IPS-18c (cell line): ENCODE measurements around the gene CD27.
"Not testable (repeated sequence)": the region's sequence is repeated elsewhere in the genome, so short reads cannot be mapped to it uniquely, and the experiment has no call there.

ENCODE experiments used
- H3K4me3 ChIP-seq: 2 replicates; pipeline ENCODE4 v1.7.0; 2013; ENCODE audit warnings: low read depth, mild to moderate bottlenecking, low read length, moderate library complexity; ENCODE audit not compliant: insufficient read depth
- H3K9me3 ChIP-seq: one replicate; pipeline ENCODE4 v1.6.1; 2013; ENCODE audit warnings: mild to moderate bottlenecking, low read length, moderate library complexity; ENCODE audit not compliant: control insufficient read depth, insufficient read depth

The CD27 gene

DNA sequence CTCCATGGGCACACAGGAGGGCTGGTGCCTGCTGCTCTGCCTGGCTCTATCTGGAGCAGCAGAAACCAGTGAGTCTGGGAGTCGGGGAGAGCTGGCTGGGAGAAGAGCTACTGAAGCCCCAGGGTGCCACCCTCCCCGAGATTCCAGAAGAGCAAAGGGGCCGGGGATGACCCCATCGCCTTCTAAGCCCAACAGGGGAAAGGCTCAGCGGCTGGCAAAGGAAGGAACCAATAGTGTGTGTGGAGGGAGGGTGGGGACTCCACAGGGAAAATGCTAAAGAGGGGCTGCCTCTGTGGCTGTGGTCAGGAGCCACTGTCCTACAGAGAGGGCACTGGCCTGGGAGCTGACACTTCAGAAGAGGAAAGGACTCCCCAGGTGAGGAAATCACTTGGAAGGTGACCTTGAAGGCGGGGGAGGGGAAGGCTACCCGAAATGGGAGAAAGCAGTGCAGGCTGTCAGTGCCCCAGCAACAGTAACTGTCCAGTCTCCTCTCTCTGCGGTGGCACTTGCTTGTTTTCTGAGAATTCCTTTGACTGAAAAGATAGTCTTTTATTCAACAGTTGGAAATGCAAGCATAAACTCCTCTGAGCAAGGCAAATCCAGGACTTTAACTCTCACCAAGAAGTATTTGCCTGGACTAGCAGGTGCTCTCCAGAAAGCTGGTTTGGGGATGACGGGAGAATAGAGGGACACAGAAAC is 7.6 kb downstream of the CD27 start:
- no peaks in the 10 kb centered on the region for H3K9me3 ChIP-seq
- peak overlapping the region; percentile 38 for H3K4me3 ChIP-seq

DNA sequence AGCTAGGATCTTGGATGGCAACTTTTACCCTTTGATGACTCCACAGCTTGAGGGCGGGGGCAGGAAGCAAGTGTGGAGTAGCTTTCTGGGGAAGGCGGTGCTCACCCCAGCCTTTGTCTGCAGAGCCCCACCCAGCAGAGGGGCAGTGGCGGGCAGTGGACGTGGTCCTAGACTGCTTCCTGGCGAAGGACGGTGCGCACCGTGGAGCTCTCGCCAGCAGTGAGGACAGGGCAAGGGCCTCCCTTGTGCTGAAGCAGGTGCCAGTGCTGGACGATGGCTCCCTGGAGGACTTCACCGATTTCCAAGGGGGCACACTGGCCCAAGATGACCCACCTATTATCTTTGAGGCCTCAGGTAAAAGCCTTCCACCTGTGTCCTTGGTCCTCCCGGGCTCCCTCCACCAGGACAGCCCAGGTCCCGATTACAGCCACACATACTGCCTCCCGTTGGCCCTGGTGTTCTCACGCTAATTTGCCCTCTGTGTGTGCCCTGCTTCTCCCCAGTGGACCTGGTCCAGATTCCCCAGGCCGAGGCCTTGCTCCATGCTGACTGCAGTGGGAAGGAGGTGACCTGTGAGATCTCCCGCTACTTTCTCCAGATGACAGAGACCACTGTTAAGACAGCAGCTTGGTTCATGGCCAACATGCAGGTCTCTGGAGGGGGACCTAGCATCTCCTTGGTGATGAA is 8.3 kb downstream of the CD27 start:
- peak overlapping the region; percentile 28; the same call in 1 of the 2 replicates for H3K4me3 ChIP-seq
- no peaks in the 10 kb centered on the region for H3K9me3 ChIP-seq

DNA sequence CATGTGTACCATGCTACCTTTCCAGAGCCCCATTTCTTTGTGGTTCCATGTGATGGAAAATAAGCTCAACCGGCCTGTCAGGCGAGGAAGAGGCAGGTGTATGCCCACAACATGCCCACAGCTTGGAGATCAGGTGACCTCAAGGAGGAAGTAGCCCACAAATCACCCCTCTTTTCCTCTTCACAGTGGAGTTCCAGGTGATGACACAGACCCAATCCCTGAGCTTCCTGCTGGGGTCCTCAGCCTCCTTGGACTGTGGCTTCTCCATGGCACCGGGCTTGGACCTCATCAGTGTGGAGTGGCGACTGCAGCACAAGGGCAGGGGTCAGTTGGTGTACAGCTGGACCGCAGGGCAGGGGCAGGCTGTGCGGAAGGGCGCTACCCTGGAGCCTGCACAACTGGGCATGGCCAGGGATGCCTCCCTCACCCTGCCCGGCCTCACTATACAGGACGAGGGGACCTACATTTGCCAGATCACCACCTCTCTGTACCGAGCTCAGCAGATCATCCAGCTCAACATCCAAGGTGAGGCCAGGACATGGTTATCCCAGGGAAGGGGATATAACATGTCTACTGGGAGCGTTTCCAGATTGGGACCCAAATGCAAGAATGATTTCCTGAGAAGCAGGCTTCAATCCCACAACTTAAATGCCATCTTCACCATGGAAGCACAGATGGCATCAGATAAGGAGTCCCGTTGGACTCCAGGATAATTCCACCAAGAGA is 12.6 kb downstream of the CD27 start:
- no peak overlapping the region for H3K4me3 ChIP-seq
- no peaks in the 10 kb centered on the region for H3K9me3 ChIP-seq

DNA sequence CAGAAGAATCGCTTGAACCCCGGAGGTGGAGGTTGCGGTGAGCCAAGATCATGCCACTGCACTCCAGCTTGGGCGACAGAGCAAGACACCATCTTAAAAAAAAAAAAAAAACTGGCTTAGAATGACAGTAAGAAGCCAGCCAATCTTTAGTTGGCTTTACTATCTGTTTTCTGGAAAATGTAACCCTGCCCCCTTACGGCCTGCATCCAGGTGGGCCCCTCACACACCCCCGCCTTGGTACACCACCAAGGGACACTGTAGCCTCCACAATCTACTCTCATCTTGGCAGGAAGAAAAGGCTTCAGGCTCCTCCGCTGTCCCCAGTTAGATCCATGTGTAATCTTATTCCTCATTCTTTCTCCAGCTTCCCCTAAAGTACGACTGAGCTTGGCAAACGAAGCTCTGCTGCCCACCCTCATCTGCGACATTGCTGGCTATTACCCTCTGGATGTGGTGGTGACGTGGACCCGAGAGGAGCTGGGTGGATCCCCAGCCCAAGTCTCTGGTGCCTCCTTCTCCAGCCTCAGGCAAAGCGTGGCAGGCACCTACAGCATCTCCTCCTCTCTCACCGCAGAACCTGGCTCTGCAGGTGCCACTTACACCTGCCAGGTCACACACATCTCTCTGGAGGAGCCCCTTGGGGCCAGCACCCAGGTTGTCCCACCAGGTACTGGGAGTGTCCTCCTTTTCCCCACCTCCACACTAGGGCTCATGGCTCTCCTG is 13.7 kb downstream of the CD27 start:
- H3K9me3 ChIP-seq = no peaks in the 10 kb centered on the region

DNA sequence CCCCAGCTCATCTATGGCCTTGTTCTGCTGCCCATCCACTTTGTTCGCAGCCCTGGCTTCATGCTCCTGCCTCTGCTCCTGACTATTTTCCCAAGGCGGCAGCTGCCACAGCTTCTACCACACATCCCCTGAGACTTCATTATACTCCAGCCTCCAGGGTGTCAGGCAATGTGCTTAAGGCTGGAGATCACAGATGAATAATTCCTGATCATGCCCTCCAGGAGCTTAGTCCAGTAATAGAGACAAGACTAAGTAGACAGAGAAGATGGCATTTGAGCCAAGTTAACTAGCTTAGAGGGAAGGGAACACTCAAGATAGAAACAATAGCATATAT is 14.2 kb downstream of the CD27 start:
- no peak overlapping the region for H3K4me3 ChIP-seq
- no peaks in the 10 kb centered on the region for H3K9me3 ChIP-seq

More for the DNA sequence above, 13.7 kb downstream of the CD27 start:
- H3K4me3 ChIP-seq = no peak overlapping the region

DNA sequence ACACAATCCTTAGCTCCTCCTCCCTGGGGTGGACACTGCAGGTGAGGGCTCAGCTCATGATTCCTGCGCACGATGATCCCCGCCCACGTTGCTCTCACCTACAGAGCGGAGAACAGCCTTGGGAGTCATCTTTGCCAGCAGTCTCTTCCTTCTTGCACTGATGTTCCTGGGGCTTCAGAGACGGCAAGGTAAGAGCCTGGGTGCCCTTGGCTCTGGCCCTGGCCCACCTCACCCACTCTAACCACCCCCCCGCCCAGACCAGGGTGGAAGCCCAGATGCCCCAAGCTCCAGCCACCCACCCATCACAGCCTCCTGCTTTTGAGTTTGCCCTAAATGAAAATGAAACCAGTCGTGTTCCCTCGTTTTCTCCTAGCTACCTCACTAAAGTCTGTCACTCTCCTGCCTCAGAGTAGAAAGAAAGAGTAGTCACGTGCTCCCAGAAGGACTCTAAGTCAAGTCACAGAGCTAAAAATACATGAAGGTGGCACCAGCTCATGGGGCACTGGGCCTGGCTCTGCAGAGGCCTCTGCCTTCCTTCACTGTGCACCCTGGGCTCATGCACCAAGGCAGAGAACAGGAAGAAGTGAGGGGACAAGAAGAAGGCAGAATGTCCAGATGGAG is 16.1 kb downstream of the CD27 start:
- H3K9me3 ChIP-seq = no peaks in the 10 kb centered on the region
- no peak overlapping the region for H3K4me3 ChIP-seq

DNA sequence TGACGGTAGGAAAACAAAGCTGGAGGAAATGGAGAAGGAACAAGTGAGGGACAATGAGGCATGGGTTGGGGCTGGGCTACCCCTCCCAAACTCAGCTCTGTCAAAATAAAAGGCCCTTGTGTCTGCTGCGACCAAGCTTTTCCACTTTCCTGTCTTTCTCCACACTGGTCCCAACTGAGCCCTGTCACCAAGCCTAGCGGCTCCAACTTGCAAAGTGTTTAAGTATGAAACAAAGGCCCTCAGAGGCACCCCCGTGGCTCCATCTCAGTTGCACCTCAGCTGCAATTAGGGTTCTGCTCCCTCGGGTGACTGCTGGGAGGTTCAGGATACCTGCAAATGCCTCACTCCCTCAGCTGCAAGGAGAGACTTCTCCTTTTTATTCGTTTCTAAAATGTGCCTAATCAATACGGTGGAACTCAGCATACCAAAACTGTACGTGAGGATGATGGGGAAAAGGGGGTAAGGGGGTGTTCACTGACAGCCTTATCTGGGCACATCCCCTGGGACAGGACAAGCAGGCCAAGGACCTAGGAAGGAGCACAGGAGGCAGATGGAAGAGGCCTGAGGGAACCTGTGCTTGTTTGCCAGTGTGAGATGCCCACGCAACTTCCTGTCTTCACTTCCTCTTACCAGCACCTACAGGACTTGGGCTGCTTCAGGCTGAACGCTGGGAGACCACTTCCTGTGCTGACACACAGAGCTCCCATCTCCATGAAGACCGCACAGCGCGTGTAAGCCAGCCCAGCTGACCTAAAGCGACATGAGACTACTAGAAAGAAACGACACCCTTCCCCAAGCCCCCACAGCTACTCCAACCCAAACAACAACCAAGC is 16.9 kb downstream of the CD27 start:
- Histone ChIP-seq H3K9me3 (no peaks in the 10 kb centered on the region), H3K4me3 (no peak overlapping the region)

DNA sequence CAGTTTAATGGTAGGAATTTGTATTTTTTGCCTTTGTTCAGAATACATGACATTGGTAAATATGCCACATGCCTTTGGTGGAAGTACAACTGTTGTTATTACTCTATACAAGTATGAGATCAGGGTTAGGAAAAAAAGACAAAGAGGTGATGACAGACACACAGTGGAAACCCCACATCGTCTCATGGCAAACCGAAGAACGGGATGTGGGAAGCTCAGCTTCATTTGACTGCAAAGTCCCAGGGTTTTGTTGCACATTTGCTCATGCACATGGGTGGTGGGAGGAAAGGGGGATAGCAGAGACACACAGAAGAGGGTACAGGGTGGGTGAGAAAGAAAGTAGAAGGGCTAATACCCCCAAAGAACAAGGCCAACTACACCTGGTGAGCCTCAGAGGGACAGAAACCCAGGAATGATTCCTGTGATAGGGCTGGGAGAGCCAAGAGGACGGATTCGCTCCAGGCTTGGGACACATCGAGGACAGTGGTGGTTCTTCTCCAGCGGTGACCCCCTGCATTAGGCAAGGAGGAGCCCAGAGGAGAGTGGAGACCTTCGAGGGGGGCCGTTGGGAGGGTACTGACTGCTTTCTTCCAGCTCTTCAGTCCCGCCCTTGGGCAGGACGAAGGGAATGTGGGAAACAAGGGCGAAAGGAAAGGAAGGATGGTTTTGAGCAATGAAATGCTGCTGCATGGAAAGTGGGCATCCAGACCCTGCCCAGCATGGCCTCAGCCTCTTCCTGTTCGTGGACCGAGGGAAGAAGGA is 17.7 kb downstream of the CD27 start:
- no peak overlapping the region for H3K4me3 ChIP-seq
- H3K9me3 ChIP-seq = no peaks in the 10 kb centered on the region

DNA sequence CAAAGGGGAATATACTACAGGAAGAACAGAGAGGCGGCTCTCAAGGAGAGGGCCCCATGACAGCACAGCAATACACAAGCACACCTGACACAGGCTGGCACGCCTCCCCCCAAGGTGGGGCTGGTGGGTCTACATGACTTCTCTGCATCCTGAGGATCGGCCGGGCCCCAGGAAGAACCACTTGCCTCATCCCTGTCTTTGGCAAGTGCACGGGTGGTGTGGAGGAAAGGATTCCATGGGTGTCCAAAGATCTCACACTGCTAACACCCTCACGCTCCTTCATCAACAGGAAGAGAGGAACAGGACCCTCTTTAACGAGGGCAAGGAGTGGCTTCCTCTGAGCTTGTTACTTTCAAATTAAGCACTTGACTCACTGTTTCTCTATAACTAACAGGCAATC is 18.5 kb downstream of the CD27 start:
- Histone ChIP-seq H3K9me3 (no peaks in the 10 kb centered on the region), H3K4me3 (no peak overlapping the region)

DNA sequence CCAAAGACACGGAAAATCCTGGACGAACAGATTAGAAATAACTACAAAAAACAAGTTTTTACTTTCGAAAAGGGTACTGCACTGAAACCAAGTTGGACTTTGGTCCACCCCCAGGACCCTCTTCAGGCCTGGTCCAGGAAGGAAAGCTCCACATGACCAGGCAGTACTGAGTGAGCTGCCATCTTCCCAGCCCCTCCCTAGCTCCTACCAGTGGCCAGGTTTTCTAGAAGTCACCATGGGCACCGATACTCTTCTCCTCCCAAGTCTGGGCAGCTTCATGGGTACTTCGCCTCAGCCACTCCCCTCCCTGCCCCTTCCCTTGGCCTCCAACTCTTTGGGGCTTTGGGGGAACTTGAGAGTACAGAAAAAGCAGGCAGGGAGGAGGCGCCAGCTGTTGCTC is 19.1 kb downstream of the CD27 start:
- H3K9me3 ChIP-seq = no peaks in the 10 kb centered on the region
- H3K4me3 ChIP-seq = no peak overlapping the region

DNA sequence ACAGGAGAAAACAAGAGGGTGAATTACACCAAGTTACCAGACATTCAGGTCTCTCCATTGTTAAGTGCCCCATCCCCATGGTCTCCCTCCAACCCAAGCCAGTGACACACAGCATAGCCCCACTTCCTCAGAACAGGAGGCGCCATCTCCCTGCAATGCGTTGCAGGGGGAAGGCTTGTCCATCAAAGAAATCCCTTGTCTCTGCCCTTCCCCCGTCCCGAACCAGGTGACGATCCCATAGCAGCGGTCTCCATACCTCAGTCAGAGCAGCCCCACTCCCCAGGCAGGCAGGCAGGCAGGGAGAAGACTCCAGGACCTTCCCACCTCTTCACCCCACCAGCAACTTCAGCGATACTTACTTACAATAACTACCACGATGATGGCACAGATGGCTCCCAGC is 19.8 kb downstream of the CD27 start:
- Histone ChIP-seq H3K4me3 (no peak overlapping the region), H3K9me3 (no peaks in the 10 kb centered on the region)

DNA sequence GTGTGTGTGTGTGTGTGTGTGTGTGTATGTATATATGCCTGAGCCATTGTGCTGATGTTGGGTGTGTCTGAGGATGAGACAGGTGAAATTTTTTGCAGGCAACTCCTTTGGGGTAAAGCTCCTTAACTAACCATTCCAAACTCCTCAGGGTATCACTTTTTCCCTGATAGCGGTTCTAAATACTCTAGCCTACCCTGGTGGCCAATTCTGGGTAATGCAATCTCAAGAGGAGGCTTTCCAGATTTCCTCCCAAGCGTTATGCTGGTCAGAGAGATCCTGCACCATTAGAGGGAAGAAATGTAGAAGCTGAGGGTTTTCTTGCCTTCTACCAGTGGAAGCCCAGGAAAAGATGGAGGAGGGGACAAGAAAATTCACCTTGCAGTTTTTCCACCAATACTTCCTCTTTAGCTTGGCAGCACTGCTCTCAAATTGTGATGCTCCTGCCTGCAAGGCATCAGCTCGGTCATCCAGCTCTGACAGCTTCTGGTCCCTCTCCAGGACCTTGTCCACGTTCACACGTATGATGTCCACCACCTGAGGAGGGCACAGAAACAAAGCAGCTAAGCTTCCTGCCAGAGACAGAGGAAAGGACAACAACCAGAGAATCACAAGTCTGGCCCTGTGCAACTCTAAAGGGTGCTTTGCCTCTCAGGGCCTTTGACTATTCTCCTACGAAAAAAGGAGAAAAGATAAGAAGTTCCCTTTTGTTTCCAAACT is 20.9 kb downstream of the CD27 start:
- Histone ChIP-seq H3K9me3 (no peaks in the 10 kb centered on the region), H3K4me3 (no peak overlapping the region)

DNA sequence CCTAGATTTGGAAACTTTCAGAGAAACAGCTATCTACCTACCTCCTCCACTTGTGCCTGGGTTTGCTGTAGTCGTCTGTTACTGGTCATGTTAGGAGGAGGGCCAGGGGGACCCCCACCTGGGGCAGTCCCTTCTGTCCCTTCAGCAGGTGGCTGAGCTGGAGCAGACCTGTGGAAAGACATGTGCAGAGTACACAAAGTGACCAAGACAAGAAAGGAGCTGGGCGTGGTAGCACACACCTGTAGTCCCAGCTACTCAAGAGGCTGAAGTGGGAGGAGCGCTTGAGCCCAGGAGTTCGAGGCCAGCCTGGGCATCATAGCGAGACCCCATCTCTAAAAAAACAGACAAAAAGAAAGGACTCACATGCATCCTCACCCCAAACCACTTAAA is 21.4 kb downstream of the CD27 start:
- H3K9me3 ChIP-seq = no peaks in the 10 kb centered on the region
- no peak overlapping the region for H3K4me3 ChIP-seq

DNA sequence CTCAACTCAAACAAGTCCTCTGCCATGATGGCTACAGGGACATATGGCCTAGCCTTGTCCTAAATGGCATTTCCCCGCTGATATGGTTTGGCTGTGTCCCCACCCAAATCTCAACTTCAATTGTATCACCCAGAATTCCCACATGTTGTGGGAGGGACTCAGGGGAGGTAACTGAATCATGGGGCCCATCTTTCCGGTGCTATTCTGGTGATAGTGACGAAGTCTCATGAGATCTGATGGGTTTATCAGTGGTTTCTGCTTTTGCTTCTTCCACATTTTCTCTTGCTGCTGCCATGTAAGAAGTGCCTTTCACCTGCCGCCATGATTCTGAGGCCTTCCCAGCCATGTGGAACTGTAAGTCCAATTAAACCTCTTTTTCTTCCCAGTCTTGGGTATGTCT is 22.0 kb downstream of the CD27 start:
- H3K4me3 ChIP-seq, H3K9me3 ChIP-seq: not testable (repeated sequence)

DNA sequence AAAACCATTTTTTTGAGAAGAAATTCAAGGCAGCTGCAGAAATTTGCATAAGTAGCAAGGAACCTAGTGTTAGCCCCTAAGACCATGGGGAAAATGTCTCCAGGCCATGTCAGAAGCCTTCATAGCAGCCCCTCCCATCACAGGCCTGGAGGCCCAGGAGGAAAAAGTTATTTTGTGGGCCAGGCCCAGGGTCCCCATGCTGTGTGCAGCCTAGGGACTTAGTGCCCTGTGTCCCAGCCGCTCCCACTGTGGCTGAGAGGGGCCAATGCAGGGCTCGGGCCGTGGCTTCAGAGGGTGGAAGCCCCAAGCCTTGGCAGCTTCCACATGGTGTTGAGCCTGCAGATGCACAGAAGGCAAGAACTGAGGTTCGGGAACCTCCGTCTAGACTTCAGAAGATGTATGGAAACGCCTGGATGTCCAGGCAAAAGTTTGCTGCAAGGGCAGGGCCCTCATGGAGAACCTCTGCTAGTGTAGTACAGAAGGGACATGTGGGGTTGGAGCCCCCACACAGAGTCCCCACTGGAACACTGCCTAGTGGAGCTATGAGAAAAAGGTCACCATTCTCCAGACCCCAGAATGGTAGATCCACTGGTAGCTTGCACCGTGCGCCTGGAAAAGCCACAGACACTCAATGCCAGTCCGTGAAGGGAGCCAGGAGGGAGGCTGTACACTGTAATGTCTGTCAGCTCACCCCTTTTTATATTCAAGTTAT is 23.0 kb downstream of the CD27 start:
- H3K9me3 ChIP-seq, H3K4me3 ChIP-seq: not testable (repeated sequence)
